ENCODE data around the gene TUBA4A.

TUBA4A gene

DNA sequence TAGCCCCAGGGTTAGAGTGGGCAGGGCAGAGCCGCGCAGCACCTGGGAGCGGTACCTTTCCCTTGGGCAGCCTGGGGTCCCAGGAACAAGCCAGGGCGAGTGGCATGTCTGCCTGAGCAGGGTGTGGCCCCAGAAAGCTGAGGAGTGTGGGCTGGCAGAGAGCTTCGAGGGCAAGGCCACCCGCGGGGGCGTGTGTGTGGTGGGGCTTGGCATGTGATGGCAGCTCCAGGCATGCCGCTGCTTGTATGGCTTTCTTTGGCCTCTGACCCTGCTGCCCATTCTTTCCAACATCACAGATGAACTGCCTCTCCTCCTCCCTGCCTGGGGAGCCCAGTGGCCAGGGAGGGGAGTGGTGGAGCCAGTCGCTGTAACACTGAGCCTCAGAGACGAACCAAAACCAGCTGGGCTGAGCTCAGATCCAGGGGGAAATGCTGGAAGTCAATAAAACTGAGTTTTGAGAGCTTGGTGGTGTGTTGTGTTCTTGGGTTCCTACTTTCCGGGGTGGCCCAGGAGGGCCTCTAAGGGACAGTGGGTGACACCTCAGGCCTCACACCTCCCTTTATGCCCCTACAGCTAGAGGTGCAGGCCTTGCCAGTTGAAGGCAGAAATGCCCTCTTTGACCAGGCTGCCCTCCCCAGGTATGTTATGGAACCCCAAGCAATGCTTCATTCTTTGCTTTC is 32.9 kb upstream of the TUBA4A start:
- no peak for DNase-seq

DNA sequence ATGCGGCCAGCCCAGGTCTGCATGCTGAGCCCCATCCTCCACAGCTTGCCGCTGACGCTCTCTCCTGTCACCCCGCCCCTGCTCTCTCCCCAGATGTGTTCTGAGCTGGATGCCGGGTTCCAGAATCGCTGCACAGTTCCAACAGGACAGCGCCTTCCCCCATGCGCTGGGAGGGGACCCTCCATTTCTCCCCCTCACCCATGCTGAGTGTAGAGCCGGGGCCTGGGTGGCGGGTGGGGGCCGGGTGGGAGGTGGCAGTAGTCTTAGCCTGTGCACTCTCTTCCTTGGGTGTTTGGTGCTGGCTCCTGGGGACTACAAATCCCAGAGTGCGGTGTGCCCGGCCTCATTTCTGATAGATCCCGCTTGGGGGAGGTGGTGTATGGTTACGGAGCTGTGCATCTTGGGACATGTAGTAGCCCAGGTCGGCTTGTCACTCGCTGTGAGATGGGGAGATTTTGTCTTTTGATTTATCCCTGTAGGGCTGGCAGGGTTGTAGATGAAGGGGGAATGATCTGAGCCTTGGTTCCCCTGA is 32.2 kb upstream of the TUBA4A start:
- no peak for DNase-seq

DNA sequence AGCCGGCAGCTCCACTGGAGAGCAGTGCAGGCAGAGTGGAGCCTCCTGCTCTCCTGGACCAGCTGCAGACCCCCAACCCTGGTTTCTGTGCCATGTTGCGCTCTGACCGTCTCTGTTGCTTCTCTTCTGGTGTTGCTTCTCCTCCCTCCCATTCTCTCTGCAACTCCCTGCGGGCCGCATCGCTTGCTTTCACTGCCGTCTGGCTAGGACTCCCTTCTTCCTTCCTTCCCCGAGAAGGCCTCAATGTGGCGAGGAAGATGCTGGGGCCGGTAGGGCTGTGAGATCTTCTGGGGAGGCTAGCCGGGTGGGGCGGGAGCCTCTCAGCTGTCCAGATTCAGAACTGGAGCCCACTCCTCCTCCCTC is 31.6 kb upstream of the TUBA4A start:
- DNase-seq, result no peak

DNA sequence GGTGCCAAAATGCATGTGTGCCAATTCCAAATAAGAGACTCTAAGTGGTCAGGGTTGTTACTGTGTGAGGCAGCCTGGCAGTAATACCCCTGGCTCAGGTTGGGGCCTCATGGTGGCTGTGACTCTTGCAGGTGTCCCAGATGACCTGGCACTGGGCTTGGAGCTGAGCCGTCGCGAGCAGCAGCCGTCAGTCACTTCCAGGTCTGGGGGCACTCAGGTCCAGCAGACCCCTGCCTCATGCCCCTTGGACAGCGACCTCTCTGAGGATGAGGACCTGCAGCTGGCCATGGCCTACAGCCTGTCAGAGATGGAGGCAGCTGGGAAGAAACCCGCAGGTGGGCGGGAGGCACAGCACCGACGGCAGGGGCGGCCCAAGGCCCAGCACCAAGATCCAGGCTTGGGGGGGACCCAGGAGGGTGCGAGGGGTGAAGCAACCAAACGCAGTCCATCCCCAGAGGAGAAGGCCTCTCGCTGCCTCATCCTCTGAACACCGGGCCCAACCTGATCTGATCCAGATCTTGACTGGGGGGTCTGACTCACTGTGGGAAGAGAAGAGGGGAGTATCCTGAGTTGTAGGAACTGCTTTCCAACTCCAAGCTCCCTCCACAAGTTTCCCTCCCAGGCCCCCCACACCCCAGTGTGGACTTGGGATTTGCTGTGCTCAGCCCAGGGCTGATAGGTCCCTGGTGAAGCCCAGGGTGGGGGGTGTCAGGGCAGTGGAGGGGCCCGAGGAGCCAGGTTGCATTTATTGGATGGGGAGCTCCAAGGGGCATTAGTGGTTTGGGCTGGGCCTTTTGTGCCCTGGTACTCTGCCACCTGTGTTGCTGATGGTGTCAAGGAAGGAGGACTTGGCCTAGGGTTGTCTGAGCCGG is 31.0 kb upstream of the TUBA4A start:
- DNase-seq, result no peak

DNA sequence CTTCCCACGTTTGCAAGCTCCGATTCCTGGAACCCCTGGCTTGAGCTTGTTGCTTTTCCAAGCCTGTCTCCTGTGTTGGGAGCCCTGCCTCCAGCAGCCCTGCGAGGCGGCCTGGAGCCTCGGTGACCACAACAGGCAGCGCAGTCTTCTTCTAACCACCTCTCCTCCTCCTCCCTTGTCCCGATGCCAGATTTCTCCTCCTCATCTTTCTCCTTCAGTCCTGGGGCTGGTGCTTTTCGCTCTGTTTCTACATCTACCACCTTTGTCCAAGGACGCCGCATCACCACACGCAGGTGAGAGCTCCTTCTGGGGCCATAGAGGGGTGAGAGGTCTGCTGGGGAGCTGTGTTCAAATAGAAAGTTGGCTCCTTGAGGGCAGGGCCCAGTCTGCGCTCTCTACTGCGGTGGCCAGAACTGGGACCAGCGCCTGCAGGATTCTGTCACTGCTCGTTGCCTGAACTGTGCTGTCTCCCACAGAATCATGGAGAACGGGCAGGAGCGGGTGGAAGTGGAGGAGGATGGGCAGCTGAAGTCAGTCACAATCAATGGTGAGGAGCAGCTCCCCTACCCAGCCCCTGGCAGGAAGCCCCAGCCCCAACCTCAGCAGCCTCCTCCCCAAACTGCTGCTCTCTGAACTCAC is 29.3 kb upstream of the TUBA4A start:
- DNase-seq, result no peak

DNA sequence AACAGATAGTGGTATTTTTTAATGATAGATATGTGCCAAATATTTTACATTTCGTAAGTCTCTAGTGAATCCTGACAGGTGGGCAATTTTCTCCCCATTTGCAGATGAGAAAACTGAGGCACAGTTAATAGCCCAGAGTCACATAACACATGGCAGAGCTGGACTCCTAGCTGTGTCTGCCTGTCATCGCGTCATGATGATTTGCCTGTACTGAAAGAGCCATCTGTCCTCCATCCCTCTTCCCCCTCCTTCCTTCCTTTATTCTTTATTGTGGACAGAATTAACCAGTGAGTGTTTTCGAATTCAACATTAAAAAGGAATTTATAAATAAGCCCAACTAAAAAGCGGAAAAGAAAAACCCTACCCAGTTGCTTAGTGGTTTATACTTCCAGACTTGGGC is 28.7 kb upstream of the TUBA4A start:
- no peak for DNase-seq

DNA sequence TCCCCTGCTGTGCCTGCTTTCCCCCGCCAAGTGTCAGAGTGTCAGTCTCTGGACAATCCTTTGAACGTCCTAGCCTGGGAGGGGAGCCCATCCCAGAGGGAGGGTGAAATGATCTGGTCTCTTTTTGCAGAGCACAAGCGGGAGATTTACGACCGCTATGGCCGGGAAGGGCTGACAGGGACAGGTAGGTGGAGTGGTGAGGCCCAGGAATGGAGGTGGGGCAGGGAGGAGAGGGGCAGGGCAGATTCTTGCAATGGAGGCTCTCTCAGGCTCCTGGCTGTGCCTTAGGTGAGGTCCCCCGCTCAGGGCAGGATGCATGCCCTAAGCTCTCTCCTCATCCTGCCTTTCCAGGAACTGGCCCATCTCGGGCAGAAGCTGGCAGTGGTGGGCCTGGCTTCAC is 27.9 kb upstream of the TUBA4A start:
- DNase-seq, result no peak

DNA sequence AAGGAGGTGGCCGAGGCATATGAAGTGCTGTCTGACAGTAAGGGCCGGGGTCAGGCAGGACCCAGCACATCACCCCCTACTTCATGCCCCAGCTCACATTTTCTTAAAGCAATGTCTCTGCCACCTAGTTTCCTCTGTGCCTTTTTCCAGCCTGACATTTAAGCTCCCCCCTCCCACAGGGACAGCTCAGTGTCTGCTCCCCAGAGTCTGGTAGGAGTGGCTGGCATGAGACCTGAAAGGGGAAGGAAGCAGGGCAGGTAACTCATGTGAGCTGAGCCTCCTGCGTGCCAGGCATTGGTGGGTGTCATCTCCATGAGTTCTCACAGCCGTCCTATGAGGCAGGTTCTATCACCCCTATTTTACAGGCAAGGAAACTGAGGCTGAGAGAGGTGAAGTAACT is 26.9 kb upstream of the TUBA4A start:
- no peak for DNase-seq

DNA sequence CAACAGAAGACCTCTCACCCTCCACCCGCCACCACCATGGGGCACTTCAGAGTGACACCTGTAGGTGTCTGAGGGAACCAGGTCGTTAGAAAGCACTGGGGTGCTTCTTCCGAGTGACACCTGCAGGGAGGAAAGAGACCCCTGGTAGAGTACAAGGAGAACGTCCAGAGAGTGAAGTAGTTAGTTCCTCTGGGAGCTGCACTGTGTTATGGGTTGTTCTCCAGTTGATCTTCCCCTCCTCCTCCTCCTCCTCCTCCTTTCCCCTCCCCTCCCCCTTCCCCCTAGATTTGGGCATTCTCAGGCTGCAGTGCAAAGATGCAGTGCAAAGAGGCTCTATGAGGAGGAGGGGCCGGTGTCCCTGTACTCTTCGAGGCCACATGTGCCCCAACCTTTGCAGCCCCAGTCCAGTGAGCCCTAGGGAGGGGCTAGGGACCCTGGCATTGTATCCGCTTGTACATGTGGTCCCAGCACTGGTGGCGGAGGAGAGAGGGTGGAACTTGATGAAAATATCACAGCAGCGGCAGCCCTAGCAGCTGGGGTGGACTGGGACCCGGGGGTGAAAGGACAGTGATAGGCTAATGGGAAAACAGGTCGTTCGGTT is 26.3 kb upstream of the TUBA4A start:
- DNase-seq, result no peak

DNA sequence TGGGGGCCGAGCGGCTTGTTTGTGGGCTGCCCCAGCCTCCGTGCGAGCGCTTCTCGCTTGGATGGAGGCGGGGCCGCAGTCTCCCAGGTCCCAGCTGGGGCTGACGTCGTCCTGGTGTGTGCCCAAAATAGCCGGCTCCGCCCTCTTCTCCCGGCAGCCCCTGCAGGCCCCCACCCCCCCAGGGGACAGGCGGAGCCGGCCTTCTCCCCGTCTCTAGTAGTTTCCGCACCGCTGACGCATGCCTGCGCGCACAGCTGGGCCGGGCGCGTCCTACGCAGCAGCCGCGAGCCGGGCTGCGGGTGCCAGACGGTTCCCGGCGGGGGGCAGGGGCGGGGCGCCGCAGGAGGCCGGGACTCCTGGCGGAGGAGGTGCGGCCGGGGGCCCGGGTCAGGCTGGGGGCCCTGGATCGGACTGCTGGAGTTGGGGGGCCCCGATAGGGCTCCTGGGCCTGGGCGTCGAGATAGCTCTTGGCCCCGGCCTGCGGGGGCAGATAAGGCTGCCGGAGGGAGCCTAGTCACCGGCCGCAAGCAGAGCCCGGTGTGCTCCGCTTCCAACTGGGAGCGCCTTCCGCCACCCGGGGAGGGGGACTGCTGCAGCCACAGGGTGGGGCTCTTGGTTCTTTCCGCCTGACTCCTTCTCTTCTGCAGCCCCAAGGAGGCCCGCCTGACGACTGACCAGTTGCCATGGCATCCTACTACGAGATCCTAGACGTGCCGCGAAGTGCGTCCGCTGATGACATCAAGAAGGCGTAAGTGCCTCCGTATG is 25.6 kb upstream of the TUBA4A start, which contains the start of gene DNAJB2:
TSS of gene DNAJB2 (plus strand) at position 216 of the 765 bp plus-strand sequence. CDS start at position 684, 468 bp downstream.
- peak; percentile 100 for DNase-seq

DNA sequence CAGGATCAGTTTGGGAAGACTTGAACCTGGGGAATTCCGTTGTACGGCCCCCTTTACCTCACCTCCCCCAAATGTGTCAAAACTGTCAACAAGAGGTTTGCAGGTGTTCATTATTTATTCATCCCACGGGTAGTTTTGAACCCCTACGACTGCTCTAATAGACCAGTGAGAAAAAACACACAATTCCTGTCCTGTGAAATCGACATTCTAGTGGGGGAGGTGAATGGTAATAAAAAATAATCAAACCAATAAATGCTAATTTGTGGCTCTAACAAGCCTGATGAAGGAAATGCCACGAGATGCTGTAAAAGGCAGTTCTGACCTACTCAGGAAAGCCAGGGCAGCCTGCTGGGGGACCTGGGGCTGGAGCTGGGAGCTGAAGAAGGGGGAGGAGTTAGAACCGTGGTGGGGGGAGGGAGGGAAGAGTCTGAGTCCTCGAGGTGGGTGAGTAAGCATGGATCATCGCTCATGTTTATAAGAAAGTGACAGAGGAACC is 25.0 kb upstream of the TUBA4A start:
- no peak for DNase-seq

DNA sequence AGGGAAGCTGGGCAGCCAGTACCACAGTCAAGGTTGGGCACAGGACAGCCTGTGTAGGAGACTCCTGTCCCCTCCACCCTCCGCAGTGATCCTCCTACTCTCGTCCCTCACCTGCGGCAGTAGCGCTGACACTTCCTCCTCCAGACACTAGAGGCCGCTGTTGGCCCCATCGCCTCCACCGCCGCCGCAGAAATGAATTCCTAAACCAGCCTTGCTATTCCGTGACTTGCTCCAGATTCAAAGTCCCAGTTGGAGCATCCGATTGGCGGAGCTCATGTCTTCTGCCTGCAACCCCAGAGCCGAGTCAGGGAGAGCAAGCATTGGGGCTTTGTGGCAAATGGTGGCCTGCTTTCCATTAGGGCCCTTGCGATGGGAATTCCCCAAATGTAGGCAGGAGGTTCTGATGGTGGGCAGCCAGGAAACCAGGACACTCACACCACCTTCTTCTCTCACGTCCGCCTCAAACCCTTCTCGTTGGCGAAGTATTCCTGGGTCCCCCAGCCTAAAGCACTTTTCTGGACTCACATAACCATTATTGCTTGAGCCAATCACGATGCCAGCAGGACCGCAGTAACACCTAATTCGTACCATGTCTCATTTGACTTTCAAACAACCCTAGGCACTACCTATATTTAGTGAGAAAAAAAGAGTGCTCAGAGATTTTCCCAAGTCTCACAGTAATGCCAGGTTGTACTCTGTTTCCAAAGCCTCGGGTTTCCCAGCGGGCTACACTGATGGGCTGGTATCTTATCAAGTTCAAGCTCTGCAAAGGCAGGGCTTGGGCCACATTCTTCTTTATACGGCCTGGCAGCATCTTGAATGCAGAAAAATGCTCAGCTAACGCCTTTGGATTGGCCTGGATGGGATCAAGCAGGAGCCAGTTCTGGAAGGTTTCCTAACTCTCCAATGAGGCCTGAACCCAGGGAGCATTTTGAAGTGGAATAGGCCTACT is 24.3 kb upstream of the TUBA4A start:
- peak; percentile 74 for DNase-seq

DNA sequence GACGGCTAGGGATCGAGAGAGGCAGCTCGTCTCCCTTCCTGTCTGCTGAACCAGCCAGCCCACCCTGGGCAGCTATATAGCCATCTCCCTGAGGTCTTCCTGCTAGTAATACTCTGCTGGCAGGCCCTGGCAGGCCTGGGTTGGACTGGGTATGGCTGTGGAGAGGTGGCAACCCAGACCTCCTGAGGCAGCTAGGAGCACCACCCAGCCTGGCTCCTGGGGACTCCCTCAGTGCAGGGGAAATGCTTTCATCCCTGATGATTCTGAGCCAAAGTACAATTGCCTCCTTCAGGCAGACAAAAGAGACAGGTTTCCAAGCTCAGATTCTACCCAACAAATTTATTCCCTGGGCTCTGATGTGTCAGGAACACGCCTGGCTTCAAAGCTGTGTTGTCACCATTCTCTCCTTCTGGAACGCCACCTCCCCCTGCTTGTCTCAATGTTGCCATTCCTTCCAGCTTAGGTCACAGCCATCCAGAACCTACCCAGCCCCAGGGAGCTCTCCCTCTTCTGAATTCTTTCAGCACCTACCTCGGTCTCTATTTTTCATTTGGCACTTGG is 20.7 kb upstream of the TUBA4A start:
- no peak for DNase-seq

DNA sequence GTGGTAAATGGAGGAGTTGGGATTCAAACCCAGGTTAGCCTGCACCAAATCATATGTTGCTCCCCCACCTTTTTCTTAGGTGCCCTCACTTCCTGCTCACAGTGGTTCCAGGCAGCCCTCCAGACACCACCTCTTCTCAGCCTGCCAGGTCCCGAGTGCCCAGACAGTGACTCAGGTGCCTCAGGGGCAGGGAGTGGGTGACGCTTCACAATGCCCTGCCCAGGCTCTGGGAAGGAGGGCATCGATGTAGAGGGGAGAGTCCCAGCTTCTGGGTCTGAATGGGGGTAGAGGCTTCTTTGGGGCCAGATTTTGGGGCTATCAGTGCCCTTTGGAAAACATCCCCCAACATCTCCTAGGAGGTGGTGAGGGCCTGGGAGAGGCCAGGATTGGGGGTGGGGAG is 20.2 kb upstream of the TUBA4A start:
- no peak for DNase-seq

DNA sequence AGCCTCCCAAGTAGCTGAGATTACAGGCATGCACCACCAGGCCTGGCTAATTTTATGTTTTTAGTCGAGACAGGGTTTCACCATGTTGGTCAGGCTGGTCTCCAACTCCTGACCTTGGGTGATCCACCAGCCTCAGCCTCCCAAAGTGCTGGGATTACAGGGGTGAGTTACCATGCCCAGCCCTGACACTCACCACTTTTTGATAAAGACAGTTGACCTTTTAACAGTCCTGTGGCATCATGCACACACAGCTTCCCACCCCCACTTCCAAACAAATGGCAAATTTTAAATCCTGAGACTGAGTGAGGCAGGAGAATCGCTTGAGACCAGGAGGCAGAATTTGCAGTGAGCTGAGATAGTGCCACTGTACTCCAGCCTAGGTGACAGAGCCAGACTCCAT is 19.3 kb upstream of the TUBA4A start:
- DNase-seq, result no peak

DNA sequence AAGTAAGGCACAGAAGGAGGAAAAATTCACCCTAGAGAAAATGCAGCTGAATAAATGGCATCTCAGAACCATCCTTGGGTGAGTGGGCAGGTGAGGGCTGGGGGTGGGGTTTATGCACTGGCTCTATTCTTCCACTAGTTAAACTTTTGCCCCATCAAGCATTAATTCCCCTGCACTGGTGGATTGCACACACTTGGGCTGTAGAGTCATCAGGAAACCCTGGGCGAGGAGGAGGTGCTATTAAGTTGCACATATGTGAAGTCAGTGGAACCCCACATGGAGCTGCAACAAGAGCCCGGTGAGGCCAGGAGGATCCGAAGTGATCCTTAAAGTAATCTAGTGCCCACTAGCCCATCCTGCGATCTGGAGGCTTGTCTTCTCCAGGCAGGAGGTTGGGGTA is 18.6 kb upstream of the TUBA4A start:
- DNase-seq, result no peak

DNA sequence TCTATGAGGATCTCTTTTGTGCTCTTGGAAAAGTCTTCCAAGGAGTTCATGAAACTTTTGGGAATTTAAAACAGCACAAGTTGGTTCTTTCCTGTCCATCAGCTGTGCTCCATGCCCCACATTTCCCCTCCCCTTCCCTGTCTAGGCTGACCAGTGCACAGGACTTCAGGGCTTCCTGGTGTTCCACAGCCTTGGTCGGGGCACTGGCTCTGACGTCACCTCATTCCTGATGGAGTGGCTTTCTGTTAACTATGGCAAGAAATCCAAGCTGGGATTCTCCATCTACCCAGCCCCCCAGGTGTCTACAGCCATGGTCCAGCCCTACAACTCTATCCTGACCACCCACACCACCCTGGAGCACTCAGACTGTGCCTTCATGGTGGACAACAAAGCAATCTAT is 17.3 kb upstream of the TUBA4A start:
- no peak for DNase-seq

DNA sequence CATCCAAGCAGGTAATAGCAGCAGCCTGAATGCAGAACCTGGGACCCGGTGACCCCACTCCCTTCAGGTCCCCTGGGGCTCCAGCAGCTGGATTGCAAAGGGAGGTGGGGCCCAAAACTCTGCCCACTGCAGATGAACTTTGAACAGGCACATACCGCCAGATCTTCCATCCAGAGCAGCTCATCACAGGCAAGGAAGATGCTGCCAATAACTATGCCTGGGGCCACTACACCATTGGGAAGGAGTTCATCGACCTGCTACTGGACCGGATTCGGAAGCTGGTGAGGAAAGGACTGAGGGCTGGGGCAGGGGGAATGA is 16.3 kb upstream of the TUBA4A start:
- DNase-seq, result no peak

DNA sequence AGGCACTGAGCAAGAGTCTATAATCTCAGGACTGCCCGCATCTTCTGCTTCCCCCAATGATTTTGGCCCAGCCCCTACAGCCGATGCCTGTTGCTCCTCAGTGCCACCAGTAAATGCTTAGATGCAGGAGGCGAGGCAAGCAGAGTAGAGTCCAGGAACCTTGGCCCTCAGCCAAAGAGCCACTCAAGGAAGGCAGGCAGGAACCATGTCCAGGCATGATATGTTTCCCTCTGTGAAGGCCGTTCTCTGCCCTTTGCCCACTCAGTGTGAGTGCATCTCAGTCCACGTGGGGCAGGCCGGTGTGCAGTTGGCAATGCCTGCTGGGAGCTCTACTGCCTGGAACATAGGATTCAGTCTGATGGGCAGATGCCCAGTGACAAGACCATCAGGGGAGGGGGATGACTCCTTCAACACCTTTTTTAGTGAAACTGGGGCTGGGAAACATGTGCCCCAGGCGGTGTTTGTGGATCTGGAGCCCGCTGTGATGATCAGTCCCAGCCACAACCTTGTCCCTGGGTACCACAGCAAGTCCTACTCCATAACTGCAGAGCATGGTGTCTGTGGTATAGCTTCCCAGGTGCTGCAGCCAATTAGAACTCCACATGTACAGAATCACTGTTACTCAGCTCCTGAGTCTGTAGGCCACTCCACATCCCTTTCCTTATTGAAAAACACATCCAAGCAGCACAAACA is 15.8 kb upstream of the TUBA4A start:
- DNase-seq, result no peak

DNA sequence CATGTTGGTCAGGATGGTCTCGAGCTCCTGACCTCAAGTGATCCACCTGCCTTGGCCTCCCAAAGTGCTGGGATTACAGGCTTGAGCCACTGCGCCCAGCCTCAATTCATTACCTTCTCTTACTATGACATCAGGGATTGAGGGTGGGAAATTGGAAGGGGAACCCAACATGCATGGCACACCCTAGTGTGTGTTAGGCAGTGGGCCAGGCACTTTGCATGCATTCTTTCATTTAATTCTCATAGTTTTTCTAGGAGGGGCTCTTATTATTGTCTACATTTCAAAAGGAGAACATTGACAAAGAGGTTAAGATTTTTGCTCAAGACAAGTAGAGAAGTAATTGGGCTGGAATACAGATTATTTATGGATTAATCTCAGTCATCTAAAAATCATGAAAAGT is 14.6 kb upstream of the TUBA4A start:
- no peak for DNase-seq

All from CD4-positive, alpha-beta T cell treated with Interferon gamma for 1 hour (primary cell).